GM04503 (cell line): ENCODE measurements around the gene SLCO2A1.
"Not testable (repeated sequence)": the region's sequence is repeated elsewhere in the genome, so short reads cannot be mapped to it uniquely, and the experiment has no call there.

ENCODE experiments used
- DNase-seq: peaks from one replicate; pipeline ENCODE4 v3.0.0-alpha.2; 2012; ENCODE audit warnings: low read depth

Gene SLCO2A1

DNA sequence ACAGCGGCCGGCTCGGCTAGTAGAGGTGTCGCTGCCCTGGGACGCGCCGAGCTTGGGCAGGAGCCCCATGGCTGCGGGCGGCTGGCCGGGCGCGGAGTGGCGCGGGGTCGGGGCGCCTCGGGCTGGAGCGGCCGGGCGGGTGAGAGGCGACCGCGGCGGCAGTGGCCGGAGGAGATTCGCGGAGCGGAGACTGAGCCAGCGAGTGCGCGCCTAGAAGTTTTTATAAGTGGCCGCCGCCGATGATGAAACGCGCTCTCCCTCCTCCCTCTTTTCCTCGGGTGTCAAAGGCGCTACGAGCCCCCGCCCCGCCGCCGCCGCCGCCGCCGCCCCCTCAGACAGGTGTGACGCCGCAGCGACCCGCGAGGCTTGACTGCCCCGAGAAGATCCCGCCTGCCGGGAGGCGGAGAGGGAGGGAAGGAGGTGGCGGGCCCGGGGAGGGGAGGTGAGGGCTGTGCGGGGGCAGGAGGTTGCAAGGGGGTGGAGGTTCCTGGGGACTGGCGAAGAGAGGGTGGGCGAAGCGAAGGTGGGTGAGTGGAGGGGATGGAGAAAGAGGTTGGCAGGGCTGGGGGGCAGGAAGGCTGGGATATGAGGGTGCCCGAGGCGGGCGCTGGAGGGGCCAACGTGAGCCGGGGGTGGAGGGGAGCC, at the start of gene SLCO2A1:
TSS of gene SLCO2A1 (minus strand) at position 192 of the 645 bp plus-strand sequence. CDS start at position 69, 123 bp downstream.
- DNase-seq, result no peak

DNA sequence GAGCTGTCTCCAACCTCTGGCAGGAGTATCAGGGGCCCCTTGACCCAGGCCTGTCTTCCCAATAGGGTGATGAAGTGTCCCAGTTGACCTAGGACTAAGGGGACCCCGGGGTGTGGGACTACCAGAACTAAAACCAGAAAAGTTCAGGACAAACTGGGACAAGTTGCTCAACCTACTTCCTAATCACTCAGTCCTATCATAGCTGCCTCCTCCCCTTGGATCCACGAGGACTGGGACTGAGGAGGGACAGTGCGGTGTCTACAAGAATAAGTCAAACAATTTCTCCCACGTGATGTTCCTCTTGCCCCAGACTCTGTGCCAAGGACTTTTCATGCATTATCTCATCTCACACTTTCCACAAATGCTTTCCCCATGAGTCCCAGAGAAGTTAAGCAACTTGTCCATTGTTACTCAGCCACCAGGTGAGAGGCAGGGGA, 49.4 kb upstream of the SLCO2A1 start:
- no peak for DNase-seq

DNA sequence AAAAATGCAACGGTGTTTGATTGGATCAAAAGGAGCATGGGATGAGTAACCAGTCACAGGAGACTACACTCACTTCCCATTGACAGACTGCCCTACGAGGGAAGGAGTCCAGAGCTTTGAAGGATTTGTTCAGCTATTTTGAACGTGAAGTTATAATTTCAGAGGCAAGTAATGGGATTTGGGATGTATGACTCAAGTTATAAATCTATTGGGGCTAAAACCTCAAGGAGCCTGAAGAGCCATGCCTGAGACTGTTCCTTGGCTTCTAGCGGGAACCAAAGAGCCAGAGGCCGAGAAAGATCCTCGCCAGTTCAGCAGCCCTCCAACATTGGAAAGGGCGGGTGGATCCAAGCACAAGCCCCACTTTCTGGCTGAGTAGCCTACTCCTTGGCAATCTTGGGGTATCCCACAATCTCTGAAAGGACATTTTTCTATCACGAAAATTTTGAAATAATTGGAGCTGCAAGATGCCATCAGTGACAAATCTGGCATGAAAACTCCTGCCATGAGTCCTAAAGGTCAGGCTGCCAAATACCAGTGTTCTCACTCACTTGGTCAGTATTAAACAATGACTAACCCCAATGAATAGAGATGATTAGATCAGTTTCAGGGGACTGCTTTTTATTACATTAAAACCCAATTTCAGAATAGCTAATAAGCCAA, 48.6 kb upstream of the SLCO2A1 start:
- peak; percentile 23 for DNase-seq

DNA sequence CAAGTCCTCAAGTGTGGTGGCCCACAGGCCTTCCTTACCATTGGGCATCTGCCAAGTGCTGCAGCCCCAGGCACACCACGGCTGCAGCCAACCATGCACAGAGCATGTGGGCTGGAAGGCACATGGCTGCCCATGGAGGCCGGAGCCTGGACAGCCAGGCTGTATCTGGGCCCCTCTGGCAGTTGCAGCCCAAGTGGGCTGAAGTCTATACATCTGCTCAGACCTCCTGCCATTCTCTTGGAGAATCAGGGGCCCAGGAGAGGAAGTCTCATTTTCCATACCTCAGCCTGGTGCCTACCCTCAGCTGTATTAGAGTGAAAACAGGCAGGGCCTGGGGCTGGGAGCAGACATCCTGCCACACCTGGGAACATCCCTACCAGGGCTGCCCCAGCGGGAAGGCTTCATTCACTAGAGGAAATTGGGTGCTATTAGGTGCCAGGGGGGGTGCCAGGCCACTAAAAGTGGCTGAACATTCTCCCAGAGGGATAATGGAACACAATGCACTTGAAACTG, 48.0 kb upstream of the SLCO2A1 start:
- no peak for DNase-seq

DNA sequence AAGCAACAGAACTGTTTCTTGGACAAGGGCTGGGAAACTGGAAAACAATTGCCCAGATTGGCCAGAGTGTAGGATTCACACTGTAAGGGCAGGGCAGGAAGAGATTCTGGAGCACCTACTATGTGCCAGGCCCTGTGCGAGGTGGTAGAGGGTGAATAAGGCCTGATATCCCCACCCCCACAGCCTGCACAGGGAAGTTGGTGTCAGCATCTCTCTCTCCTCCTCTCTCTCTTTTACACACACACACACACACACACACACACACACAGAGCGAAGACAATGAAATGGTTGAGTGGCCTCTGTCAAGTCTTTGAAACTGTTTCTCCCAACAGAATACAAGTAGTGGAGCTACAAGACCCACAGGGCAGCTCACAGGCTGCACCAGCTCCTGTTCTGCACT, 47.1 kb upstream of the SLCO2A1 start:
- no peak for DNase-seq

DNA sequence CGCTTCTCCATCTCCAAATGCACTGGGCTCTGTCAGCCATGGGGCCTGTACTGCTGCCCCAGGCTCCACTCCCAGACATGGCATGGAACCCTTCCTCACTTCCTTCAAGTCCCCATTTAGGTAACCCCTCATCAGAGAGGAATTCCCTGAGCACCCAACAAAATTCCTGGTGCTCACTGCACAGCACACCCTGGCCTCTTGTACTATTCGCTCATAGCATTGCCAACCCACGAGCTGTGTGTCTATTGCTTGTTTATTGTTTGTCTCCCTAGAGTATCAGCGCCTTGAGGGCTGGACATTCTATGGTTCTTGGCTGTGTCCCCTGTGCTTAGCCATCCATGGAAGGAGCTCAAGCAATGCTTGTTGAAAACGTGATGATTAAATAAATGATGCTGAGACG, 46.1 kb upstream of the SLCO2A1 start:
- DNase-seq, result no peak

DNA sequence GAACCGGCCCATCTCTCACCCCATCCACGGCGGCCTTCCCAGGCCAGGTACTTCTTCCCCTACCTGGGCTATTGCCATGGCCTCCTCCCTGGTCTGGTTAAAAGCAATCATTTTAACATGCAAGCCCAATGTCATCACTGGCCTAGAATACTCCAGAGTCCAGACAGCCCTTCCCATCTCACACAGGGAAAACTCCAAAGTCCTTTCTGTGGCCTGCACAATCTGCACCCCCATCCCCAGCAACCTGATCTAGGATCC, 45.8 kb upstream of the SLCO2A1 start:
- DNase-seq, result no peak

DNA sequence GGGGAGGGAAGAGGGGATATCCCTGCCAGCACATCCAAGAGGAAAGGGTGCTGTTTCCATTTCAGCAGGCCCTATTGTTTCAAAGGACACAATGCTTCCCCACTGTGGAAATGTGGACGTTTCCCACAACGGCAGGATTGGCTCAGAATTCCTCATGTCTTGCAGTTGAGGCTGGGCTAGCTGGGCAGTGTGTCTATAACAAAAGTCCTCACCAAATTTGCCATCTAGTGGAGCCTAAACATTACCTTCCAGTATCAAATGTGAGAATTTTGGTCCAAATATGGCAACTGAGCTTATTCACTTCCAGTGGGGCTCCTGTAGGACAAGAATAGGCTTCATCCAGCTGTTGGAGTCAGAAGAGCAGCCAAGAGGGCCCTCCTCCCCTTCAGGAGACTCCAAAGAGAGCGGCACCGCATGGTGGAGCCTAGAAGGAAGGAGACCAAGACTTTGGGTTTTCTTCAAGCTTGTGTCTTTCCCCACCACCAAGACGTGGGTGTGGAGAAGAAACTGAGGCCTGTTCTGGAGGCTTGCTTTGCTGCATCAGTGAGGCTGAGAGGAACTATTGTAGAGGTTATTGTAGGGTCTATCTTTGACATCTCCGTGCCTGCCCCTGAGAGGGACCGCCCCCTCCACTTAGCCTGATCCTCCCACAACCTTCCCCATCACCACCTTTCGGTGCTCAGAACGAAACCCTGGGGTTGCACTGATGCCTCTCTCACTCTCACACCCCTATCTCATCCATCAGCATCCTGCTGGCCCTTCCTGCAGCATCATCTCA, 45.3 kb upstream of the SLCO2A1 start:
- DNase-seq, result no peak

DNA sequence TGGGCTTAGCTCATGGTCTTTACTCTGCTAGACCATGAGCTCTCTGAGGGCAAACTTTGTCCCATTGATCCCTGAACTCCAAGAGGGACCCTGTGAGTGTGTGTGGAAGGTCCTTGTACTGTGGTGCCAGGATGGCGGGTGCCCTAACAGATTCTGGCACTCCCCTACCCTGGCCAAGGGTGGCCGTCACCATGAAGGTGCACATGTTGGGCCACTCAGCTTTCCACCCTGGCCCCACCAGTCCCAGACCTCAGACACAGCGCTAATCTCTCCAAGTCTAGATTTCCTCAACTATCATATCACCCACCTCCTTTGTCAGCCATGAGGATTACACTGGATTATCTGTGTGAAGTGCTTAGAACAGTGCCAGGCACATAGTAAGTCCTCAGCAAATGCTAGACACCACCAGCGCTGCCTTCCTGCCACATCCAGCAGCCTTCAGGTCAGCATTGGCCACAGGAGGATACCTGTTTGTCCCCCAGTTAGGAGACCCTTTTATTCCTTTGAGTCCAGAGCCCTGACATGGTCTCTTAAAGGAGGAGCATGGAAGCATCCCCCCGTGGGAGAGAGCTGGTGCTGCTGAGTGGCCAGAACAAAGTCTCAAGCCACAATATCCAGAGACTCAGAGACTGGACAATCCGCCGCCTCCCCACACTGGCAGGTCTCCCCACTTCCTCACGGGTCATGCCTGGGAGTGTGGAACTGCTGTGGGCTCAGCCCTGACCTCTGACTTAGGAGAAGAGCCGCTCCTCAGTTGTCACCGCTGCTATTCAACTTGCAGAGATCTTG, 44.5 kb upstream of the SLCO2A1 start:
- no peak for DNase-seq

DNA sequence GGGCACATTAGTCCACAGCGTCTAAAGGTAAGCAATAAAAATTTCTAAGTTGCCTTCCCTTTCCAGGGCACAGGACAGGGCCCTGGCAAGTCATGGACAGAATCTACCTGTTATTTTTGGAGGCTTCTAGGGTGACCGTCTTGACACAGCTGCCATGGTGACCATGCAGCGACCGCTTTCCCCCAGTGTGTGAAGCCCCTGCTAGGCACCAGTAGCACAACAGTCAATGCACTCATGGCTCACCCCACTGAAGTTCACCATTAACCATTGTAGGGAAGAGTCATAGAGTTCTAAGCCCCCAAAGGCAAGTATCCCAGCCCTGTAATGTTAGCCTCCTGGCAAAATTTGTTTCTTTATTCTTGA, 43.8 kb upstream of the SLCO2A1 start:
- DNase-seq, result no peak

DNA sequence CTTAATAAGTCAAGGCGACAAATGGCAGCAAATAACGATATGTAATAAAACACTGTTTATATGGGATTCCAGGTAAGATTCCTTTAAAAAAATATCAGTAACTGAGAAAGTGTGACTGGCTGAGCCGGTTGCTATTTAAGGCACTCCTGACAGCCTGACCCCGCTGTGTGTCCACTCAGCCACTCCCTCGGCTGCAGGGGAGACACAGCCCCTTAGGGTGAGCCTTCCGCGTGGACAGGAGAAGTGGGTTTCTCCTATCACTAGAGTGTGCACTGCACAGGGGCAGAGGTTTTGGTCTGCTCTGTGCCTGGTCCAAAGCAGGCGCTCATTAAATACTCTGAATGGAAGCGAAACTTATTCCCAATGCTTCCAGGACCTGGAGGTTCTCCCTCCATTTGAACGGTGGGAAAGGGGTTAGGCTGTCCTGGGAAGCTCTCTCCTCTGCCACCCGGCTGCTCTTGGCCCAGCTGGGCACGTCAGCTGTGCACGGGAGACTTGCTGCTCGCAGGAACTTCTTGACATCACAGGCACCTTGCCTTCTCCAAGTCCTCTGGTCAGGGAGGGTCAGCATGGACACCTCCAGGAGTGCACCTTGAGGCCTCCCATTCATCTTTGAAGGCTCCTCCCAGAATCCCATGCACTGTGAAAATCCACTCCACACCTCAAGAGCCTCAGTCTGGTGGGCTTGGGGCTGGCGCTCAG, 43.3 kb upstream of the SLCO2A1 start:
- DNase-seq, result no peak

DNA sequence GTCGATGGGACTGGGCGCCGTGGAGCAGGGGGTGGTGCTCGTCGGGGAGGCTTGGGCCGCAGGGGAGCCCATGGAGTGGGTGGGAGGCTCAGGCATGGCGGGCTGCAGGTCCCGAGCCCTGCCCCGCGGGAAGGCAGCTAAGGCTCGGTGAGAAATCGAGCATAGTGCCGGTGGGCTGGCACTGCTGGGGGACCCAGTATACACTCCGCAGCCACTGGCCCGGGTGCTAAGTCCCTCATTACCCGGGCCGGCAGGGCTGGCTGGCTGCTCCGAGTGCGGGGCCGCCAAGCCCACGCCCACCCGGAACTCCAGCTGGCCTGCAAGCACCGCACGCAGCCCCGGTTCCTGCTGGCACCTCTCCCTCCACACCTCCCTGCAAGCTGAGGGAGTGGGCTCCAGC, 40.6 kb upstream of the SLCO2A1 start:
- not testable (repeated sequence) for DNase-seq

DNA sequence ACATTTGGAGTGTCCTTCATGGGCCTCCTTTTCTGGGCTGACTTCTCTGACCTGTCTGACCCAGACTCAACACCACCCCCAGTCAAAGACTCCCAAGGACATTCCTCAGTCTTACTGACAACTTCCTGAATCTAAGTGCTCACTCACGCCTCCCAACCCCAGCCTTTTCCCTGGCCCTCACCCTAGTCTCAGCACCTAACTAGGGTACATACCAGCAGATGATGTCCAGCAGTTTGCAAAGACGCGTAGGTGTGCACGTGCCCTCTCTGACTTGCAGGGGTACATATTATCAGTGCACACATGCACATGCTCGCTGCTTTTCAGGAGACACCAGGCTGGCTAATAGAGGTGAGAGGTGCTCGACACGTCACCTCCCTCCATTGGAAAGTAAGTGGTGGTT, 38.7 kb upstream of the SLCO2A1 start:
- DNase-seq, result no peak

DNA sequence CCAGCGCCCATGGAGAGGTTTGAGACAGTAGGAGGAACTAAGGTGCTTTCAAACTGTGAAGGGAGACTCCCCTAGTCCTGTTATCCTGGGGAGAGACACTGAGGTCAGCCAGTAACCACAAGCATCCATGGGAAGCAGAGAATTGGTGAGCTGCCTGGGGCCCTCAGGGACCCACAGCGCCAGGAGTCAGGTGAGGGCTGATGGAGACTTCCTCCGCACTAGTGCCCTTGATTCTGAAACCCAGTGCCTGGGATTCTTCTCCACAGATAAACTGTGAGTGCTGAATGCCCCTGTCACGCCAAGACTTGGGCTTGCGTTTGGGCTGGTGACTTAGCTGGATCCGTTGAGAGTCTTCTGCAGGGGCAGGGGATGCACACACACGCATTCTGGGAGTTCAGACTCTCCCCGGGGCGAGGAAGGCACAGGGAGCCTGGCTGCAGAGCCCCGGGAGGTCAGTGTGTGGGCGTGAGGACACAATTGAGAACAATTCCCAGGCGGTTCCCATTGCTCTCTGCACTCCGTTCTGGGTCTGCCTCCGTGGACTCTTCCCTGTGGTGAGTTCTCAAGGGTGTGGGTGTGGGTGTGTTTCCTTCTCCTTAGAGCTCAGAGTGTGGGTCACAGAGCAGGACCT, 37.9 kb upstream of the SLCO2A1 start:
- DNase-seq, result no peak

DNA sequence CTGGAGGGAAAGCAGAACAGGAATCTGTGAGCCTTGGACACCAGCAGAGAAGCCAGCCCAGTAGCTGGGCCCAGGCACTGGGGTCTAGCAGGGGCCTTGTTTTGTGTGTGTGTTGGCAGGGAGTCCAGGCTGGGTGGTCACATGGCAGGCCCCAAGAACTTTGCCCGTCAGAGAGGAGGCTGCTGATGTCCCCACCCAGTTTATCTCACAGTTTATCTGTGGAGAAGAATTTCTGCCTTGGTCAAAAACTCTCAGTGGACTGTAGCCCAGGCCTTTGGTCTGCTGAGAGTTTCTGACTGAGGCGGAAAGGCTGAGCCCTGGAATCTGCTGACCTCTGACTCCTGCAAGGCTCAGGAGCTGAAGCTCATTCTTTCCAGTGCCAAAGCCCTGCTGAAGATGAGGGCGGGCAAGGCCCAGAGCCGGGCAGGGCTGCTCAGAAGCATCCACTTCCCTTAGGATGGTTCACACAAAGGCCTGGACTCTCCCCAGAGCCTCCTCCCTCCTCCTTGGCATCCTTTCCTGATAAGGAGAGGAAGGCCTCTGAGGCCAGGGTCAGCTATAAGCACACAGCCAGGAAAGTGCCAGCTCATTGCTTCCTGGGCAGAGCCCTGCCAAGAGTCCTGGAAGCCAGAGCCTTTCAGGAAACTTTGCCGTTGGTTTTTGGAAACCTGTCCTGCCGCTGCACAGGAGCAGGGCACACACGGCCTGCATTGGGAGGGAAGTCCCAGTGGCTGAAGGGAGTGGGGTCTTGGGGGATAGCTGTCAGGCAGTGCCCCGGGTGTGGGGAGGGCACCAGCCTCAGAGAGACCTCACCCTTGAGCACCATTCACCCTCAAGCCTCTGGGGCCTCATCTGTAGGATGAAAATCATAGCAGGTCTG, 37.2 kb upstream of the SLCO2A1 start:
- DNase-seq, result no peak

DNA sequence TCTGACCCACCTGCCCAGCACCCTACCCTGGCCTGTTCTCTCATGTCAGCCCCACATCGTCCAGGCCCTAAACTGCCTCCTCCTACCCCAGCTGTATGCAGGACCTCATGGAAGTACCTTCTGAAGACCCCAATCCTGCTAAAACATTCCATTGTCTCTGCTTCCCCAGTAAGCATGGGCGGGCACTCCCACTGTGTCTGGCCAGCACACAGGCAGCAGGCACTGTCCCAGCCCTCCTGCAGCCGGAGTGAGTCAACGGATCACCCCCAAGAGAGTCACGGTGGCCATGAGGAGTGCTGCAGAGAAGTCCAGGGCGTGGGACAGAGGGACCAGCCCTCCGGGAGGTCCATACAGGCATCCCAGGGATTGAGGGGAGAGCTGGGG, 36.4 kb upstream of the SLCO2A1 start:
- DNase-seq, result no peak

DNA sequence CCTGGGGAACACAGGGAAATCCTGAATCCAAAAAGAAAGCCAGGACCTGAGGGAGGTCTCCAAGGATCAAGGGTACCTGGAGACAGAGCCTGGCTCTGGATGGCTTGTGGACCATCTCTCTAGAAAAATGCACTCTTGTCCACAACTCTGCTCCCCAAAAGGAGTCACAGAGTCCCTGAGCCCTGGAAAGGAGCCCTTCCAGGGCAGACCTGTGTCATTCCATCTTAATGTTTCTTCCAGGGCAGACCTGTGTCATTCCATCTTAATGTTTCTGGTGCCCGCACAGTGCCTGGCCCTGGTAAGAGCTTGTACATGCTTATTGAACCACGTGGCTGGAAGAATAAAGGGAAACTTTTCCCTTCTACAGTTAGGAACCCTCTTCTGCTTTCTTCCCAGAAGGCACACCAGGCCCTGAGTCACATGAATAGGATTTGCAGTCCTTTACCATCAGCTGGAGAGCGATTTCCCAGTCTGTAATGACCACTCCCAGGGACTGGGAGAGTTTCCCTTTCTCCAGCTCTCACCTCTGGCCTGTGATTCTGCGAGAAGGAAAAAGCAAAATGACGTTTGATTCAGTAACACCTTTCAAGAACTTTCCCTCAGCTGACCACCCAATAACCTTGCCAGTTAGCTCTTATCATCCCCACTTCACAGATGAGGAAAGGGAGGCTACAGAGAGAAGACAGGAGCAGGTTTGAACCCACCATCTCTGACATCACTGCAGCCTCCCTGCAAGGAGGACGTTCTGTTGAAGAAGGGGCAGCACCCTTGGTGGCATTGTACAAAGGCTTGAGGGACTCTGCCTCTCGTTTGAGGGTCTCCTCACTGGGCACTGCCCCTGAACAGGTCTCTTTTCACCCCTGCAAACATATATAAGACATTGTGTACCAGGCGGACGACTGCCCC, 35.8 kb upstream of the SLCO2A1 start:
- no peak for DNase-seq

DNA sequence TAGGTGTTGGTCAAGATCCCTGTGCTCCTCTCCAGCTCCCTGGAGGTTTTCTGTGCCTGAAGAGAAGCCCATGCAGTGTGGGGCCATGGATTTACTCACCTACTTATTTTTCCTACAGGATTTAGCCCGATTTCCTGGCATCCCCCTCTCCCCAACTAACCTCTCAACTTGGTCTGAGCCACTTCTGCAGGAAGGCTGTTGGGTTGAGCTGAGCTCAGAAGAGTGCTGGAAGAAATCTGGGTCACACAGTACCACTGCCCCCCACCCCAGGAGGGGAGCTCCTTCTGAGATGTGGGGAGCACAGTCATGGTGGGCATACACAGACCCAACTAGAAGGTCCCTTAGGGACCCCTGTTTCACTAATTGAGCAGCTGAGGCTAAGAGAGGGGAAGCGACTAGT, 34.4 kb upstream of the SLCO2A1 start:
- DNase-seq, result no peak

DNA sequence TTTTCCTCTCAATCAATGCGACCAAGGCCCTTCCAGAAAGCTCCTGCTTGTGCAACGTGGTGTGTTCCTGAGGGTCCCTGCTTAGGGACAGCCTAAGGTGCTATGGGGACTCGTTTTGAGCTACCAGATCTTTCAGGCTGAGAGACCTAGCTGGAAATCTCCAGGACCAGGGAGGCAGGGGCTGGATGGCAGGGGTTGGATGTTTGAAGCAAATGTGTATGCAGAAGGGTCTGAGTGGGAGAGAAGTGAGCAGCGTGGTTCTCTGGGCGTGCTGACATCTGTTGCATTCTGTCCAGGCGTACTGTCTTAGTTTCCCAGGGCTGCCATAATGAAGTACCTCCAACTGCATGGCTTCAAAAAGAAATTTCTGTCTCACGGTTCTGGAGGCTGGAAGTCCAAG, 31.7 kb upstream of the SLCO2A1 start:
- DNase-seq, result no peak
